OCI-LY1 (cell line): Measurements from ENCODE around the gene IGF2BP2.

Experiments
- H2AFZ ChIP-seq: fragments of 200-600 bp; sonication (generic), shearing (Covaris generic); 2 replicates; pipeline ENCODE4 v1.6.0; 2014; ENCODE audit warnings: antibody characterized with exemption, mild to moderate bottlenecking, low read length
- H3F3A ChIP-seq: fragments of 200-600 bp; sonication (generic), shearing (Covaris generic); 2 replicates; pipeline ENCODE4 v1.6.0; 2014; ENCODE audit warnings: mild to moderate bottlenecking, antibody characterized with exemption, low read length, moderate library complexity; ENCODE audit not compliant: insufficient read depth
- H3K27ac ChIP-seq: fragments of 200-600 bp; sonication (generic); 2 replicates; pipeline ENCODE4 v1.5.1; 2014; ENCODE audit warnings: low read length, mixed run types, mild to moderate bottlenecking, low read depth; ENCODE audit not compliant: poor library complexity, severe bottlenecking
- H3K27me3 ChIP-seq: fragments of 200-600 bp; sonication (generic); 2 replicates; pipeline ENCODE4 v1.6.0; 2014; ENCODE audit warnings: antibody characterized with exemption, mild to moderate bottlenecking, low read length, moderate library complexity; ENCODE audit not compliant: insufficient read depth
- H3K36me3 ChIP-seq: fragments of 200-600 bp; sonication (generic); 2 replicates; pipeline ENCODE4 v1.6.1; 2014; ENCODE audit warnings: mild to moderate bottlenecking, antibody characterized with exemption, low read length, moderate library complexity, mixed read lengths; ENCODE audit not compliant: insufficient read depth
- H3K4me1 ChIP-seq: fragments of 200-600 bp; sonication (generic); 2 replicates; pipeline ENCODE4 v1.5.1; 2014; ENCODE audit warnings: mild to moderate bottlenecking, low read length, moderate library complexity; ENCODE audit not compliant: insufficient read depth, severe bottlenecking
- H3K4me2 ChIP-seq: fragments of 200-600 bp; sonication (generic), shearing (Covaris generic); 2 replicates; pipeline ENCODE4 v1.6.1; 2014; ENCODE audit warnings: low read length
- H3K4me3 ChIP-seq: fragments of 200-600 bp; sonication (generic); 2 replicates; pipeline ENCODE4 v1.5.1; 2014; ENCODE audit warnings: low read length, low read depth, mild to moderate bottlenecking, mixed read lengths; ENCODE audit not compliant: poor library complexity, severe bottlenecking
- H3K79me2 ChIP-seq: fragments of 200-600 bp; shearing (Covaris generic); 2 replicates; pipeline ENCODE4 v1.6.1; 2016; ENCODE audit warnings: mixed run types, low read length, mixed read lengths; ENCODE audit not compliant: insufficient read depth
- H3K9ac ChIP-seq: fragments of 200-600 bp; sonication (generic), shearing (Covaris generic); 2 replicates; pipeline ENCODE4 v1.6.1; 2014; ENCODE audit warnings: mild to moderate bottlenecking, low read length, mixed read lengths
- H3K9me2 ChIP-seq: fragments of 200-600 bp; sonication (generic), shearing (Covaris generic); 2 replicates; pipeline ENCODE4 v1.6.1; 2014; ENCODE audit warnings: low read depth, mild to moderate bottlenecking, low read length, mixed read lengths
- H3K9me3 ChIP-seq: fragments of 200-600 bp; shearing (Covaris generic); 2 replicates; pipeline ENCODE4 v1.6.1; 2014; ENCODE audit warnings: low read length, mixed read lengths
- H4K20me1 ChIP-seq: fragments of 200-600 bp; sonication (generic), shearing (Covaris generic); 2 replicates; pipeline ENCODE4 v1.6.0; 2016; ENCODE audit warnings: mild to moderate bottlenecking, low read length; ENCODE audit not compliant: insufficient read depth
- EZH2 ChIP-seq: fragments of 200-600 bp; sonication (generic), shearing (Covaris generic); IDR thresholded peaks from 2 replicates; pipeline ENCODE4 v1.8.0; 2017; ENCODE audit warnings: borderline replicate concordance, mixed run types, mild to moderate bottlenecking, antibody characterized with exemption, low read length, moderate library complexity, mixed read lengths
- TF ChIP-seq, protein P1 (sequence below): fragments of 200-600 bp; sonication (generic), shearing (Covaris generic); IDR thresholded peaks from 2 replicates; pipeline ENCODE4 v1.5.1; 2017; ENCODE audit warnings: mild to moderate bottlenecking, antibody characterized with exemption, low read length, moderate library complexity, mixed read lengths

The IGF2BP2 gene

DNA sequence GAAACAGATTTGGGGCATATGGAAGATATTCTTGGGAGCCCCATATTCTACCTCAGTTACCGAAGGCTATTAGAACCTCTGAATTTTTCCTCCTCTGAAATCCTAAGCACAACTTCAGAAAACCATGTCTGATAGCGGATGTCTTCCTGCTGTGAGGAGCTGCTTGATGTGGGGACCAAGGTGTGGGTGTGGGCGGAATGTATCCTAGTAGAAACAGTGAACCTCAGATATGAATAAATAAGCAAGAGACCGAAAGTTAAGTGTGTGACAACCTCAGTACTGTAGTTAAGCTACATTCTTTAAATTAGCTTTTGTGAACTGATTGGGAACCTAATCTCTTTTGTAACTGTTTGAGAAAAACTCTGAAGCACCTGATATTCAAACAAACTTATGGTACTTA, 191.8 kb downstream of the IGF2BP2 start:
- no peaks in the 10 kb centered on the region for H3K9me2 ChIP-seq
- no peaks in the 10 kb centered on the region for H4K20me1 ChIP-seq
- H3K9ac ChIP-seq = no peak overlapping the region
- no peaks in the 10 kb centered on the region for H3K9me3 ChIP-seq
- TF ChIP-seq, protein P1, sequence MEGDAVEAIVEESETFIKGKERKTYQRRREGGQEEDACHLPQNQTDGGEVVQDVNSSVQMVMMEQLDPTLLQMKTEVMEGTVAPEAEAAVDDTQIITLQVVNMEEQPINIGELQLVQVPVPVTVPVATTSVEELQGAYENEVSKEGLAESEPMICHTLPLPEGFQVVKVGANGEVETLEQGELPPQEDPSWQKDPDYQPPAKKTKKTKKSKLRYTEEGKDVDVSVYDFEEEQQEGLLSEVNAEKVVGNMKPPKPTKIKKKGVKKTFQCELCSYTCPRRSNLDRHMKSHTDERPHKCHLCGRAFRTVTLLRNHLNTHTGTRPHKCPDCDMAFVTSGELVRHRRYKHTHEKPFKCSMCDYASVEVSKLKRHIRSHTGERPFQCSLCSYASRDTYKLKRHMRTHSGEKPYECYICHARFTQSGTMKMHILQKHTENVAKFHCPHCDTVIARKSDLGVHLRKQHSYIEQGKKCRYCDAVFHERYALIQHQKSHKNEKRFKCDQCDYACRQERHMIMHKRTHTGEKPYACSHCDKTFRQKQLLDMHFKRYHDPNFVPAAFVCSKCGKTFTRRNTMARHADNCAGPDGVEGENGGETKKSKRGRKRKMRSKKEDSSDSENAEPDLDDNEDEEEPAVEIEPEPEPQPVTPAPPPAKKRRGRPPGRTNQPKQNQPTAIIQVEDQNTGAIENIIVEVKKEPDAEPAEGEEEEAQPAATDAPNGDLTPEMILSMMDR = no peak
- TF ChIP-seq EZH2 = no peak
- H3K79me2 ChIP-seq = no peaks in the 10 kb centered on the region
- H2AFZ ChIP-seq = no peak overlapping the region
- no peak overlapping the region for H3K4me3 ChIP-seq
- H3K4me1 ChIP-seq = no peaks in the 10 kb centered on the region
- peaks cover 25% of the 10 kb centered on the region; the same call in 1 of the 2 replicates for H3K36me3 ChIP-seq
- no peaks in the 10 kb centered on the region for H3F3A ChIP-seq
- no peaks in the 10 kb centered on the region for H3K27me3 ChIP-seq
- H3K27ac ChIP-seq = no peak overlapping the region
- no peak overlapping the region for H3K4me2 ChIP-seq

DNA sequence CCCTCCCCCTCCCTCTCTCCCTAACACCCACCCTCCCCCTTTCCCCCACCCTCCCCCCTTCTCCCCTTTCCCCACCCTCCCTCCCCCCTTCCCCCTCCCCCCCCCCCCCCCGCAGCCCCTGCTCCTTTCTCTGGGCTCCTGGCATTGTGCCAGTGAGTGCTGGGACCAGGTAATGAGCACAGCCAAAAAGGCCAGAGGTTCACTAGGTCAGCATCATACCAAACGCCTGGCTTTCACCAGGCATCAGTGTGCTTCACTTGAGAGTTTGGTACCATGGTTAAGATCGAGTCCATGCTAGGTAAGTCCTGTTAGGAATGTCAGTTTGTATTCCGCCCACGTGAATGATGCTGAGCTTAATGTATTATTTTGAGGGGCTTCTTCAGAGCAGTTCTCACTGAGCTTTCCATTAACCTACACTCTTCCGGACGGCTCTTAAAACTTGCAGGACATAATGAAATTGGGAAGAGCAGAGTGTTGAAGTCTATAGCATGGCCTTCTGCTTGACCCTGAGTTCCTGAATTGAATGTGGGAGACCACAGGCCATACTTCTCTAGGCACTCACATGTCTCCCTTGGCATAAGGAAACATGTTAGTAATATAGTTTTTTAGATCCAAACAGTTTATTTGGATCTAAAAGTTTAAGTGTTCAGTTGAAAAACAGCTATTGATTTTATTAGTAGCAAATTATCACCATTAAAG, 193.2 kb downstream of the IGF2BP2 start:
- Histone ChIP-seq H3K27me3 (no peaks in the 10 kb centered on the region), H3K4me2 (no peak overlapping the region), H3K36me3 (peaks cover 37% of the 10 kb centered on the region), H3K4me1 (no peaks in the 10 kb centered on the region), H3K9me2 (no peaks in the 10 kb centered on the region), H3K27ac (no peak overlapping the region), H3K9ac (no peak overlapping the region), H3K79me2 (no peaks in the 10 kb centered on the region), H2AFZ (no peak overlapping the region), H3K4me3 (no peak overlapping the region), H3K9me3 (no peaks in the 10 kb centered on the region), H4K20me1 (no peaks in the 10 kb centered on the region), H3F3A (no peaks in the 10 kb centered on the region)
- TF ChIP-seq, protein P1 = no peak
- no peak for TF ChIP-seq EZH2

- Histone ChIP-seq H4K20me1 (no peaks in the 10 kb centered on the region), H3F3A (no peaks in the 10 kb centered on the region), H3K27ac (no peak overlapping the region), H3K9ac (no peak overlapping the region), H3K9me2 (no peaks in the 10 kb centered on the region), H3K4me1 (no peaks in the 10 kb centered on the region), H3K4me3 (no peak overlapping the region), H3K36me3 (peaks cover 40% of the 10 kb centered on the region), H3K4me2 (no peak overlapping the region), H2AFZ (no peak overlapping the region), H3K79me2 (no peaks in the 10 kb centered on the region), H3K9me3 (no peaks in the 10 kb centered on the region), H3K27me3 (no peaks in the 10 kb centered on the region)
- TF ChIP-seq EZH2 = no peak
- TF ChIP-seq, protein P1 = no peak
Observed at GRCh38 chr3:185631108-185631507, 193.7 kb downstream of the IGF2BP2 start.
